ENCODE measurements around the gene DMKN. TPM values are rescaled to one million over a fixed set of nuclear protein-coding genes. Genes with fewer than 3 reads are reported as not detected.
A peak's percentile ranks its signal among the peaks of the same experiment; 100 is the strongest.

DMKN gene
- total and polyA plus RNA-seq, 9 of the 15 experiments (the other 6 are each of a cell fraction or from before 2014, with no cell fraction given), result 0.36 to 0.53 TPM; not detected in 7

DNA sequence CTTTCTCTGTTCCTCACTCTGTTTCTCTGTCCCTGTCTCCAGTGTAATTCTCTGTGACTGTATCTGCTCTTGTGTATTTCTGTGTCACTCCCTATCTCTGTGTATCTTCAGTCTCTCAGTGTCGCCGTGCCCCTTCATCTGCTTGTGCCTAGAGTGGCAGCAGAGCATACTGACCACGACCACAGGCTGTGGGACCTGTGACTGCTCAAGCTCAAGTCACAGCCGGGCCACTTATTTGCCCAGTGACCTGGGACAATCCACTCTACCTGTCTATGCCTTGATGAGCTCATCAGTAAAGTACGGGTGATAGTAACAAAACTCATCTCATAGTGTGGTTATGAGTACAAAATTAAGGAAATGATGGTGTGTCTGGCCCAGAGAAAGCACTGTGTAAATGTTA lies 40.6 kb upstream of the DMKN start:
- no peak for TF ChIP-seq FOXA3 (CRISPR knock-in tag; conservative IDR thresholded peaks at IDR 0.05 in 1 of 2, IDR thresholded peaks at IDR 0.05 in 1 of 2)
- Histone ChIP-seq H3K9me1 (ENCODE audit: control insufficient read depth, insufficient read depth, low read length) (peaks cover 6% of the 10 kb centered on the region), H3K36me3 (ENCODE audit: control insufficient read depth, insufficient read depth, low read length) (peaks cover 10% of the 10 kb centered on the region; the same call in 2 of the 3 replicates), H3K9me3 (replicated peaks; ENCODE audit: control insufficient read depth, insufficient read depth, low read depth, low read length) (no peaks in the 10 kb centered on the region; the same call in 1 of the 2 replicates), H2AFZ (ENCODE audit: low read depth, low read length) (no peak overlapping the region), H3K27me3 (ENCODE audit: control insufficient read depth in 2 of 2, insufficient read depth in 2 of 2, low read length in 2 of 2) (peaks cover under 1 to 18% of the 10 kb centered on the region in 2 experiments; a peak in 3 of 5 replicates), H3K27ac (ENCODE audit: extremely low read depth, low read depth, low read length) (no peak overlapping the region), H3K4me1 (replicated peaks in 1 of 2; ENCODE audit: control insufficient read depth in 2 of 2, insufficient read depth in 2 of 2, low read length in 2 of 2) (peaks cover 4 to 49% of the 10 kb centered on the region in 2 experiments; a peak in 3 of 5 replicates), H3K4me2 (ENCODE audit: insufficient read depth, low read length) (no peak overlapping the region), H3K4me3 (no peak overlapping the region), H3K9ac (ENCODE audit: insufficient read depth in 1 of 2, low read depth in 2 of 2, low read length in 2 of 2) (0 out of 4 replicates have a peak overlapping the region, but pooled peaks of 1 of the 2 experiments have one; percentile 5), H4K20me1 (replicated peaks; ENCODE audit: control insufficient read depth, insufficient read depth, low read length) (peaks cover 11% of the 10 kb centered on the region), H3K79me2 (ENCODE audit: control insufficient read depth, insufficient read depth, low read length) (no peaks in the 10 kb centered on the region)
- in situ Hi-C loops (cut with MboI) (no loop called here), intact Hi-C loops (cut with micrococcal nuclease) (loop anchor here (2.0 kb wide), 1 partner anchor 163 kb away; no protein-coding TSS in a partner anchor)
- no peak for ATAC-seq
- peak; percentile 48 for FAIRE-seq
- DNase-seq (ENCODE audit: extremely low read depth in 1 of 4, low spot score in 3 of 4), result no peak
- POLR2A ChIA-PET, result interaction anchor here (0.6 to 0.7 kb wide), 2 partner anchors 213 to 224 kb away, joined by 3 read pairs; no protein-coding TSS in a partner anchor
- BruUV-seq (replicated peaks), result no TSS peak
- CTCF ChIA-PET (ENCODE audit: low intra/inter-chr PET ratio), result no interaction called here
- 14% methylated on average over 5 of the region's 5 CpGs for WGBS (ENCODE audit: insufficient coverage, low coverage, missing lambda C conversion rate)

DNA sequence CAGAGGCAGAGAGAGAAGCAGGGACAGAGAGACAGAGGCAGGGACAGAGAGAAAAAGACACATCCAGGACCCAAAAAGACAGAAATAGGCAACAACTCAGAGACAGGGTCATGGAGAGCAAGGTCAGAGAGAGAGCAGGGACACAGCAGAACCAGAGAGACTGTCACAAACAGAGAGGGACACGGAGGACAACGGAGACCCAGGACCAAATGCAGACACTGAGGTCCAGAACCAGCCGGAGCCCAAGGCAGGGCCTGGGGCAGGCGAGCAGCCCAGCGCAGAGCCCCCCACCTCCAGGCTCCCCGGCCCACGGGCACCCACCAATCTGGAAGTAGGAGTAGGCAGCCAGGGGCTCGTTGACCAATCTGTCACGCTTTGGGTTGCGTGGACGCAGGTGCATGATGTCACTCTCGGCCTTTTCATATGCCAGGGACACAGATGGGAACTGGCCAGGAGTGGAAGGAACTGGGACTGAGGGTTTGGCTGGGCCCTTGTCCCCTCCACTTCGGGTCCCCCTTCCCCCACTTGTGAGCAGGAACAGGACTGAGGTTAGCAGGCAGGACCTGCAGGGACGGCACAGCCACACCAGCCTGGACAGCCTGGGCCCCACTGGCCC lies 40.0 kb upstream of the DMKN start:
- Histone ChIP-seq H3K4me2 (ENCODE audit: insufficient read depth, low read length) (no peak overlapping the region), H3K4me3 (no peak overlapping the region), H4K20me1 (replicated peaks; ENCODE audit: control insufficient read depth, insufficient read depth, low read length) (peaks cover 13% of the 10 kb centered on the region), H3K4me1 (replicated peaks in 1 of 2; ENCODE audit: control insufficient read depth in 2 of 2, insufficient read depth in 2 of 2, low read length in 2 of 2) (peaks cover 4 to 48% of the 10 kb centered on the region in 2 experiments; a peak in 3 of 5 replicates), H2AFZ (ENCODE audit: low read depth, low read length) (no peak overlapping the region), H3K27me3 (ENCODE audit: control insufficient read depth in 2 of 2, insufficient read depth in 2 of 2, low read length in 2 of 2) (peaks cover 0 to 12% of the 10 kb centered on the region in 2 experiments; a peak in 3 of 5 replicates), H3K9me3 (replicated peaks; ENCODE audit: control insufficient read depth, insufficient read depth, low read depth, low read length) (no peaks in the 10 kb centered on the region; the same call in 1 of the 2 replicates), H3K9ac (ENCODE audit: insufficient read depth in 1 of 2, low read depth in 2 of 2, low read length in 2 of 2) (0 out of 4 replicates have a peak overlapping the region, but pooled peaks of 1 of the 2 experiments have one; percentile 5), H3K9me1 (ENCODE audit: control insufficient read depth, insufficient read depth, low read length) (peaks cover 6% of the 10 kb centered on the region), H3K79me2 (ENCODE audit: control insufficient read depth, insufficient read depth, low read length) (no peaks in the 10 kb centered on the region), H3K27ac (ENCODE audit: extremely low read depth, low read depth, low read length) (no peak overlapping the region), H3K36me3 (ENCODE audit: control insufficient read depth, insufficient read depth, low read length) (peaks cover 12% of the 10 kb centered on the region; the same call in 2 of the 3 replicates)
- no peak for DNase-seq (ENCODE audit: extremely low read depth in 1 of 4, low spot score in 3 of 4)
- in situ Hi-C loops (cut with MboI) (no loop called here), intact Hi-C loops (cut with micrococcal nuclease) (no loop called here)
- TF ChIP-seq ESRRA (IDR thresholded peaks at IDR 0.05; ENCODE audit: borderline replicate concordance, low read depth) (peak; percentile 62), ZNF41 (CRISPR knock-in tag; conservative IDR thresholded peaks at IDR 0.05) (no peak)
- no TSS peak for BruUV-seq (replicated peaks)
- ChIA-PET POLR2A (interaction anchor here (0.6 to 0.7 kb wide), 2 partner anchors 213 to 224 kb away, joined by 3 read pairs; no protein-coding TSS in a partner anchor), CTCF (ENCODE audit: low intra/inter-chr PET ratio) (no interaction called here)
- ATAC-seq, result no peak
- FAIRE-seq, result no peak
- 24% methylated on average over 14 of the region's 14 CpGs for WGBS (ENCODE audit: insufficient coverage, low coverage, missing lambda C conversion rate)
